CD4-positive, alpha-beta memory T cell (primary cell): ENCODE results near the gene ZNF607. TPM values are rescaled to one million over a fixed set of nuclear protein-coding genes. Genes with fewer than 3 reads are reported as not detected.

Experiments used
- CTCF ChIA-PET: fragments of 350-600 bp; sonication (Branson Sonifier 250); formaldehyde crosslinking; loops from one replicate; lab custom pipeline; 2021; ENCODE audit warnings: inconsistent platforms; ENCODE audit not compliant: partially characterized antibody; lab: Charles Lee
- POLR2A ChIA-PET: fragments of 350-600 bp; sonication (Branson Sonifier 250); formaldehyde crosslinking; loops from one replicate; lab custom pipeline; 2021; ENCODE audit not compliant: partially characterized antibody; lab: Charles Lee
- DNase-seq, 5 donors: peaks; one replicate each; pipeline versions ENCODE4 v3.0.0 to v3.0.0-alpha.2; 2020 to 2022; ENCODE audit warnings: mixed read lengths in 1 of 5
- H3K27ac ChIP-seq: one replicate; pipeline ENCODE4 v1.7.0; 2013; ENCODE audit warnings: low read depth, low read length
- H3K27me3 ChIP-seq: 2 replicates; pipeline ENCODE4 v1.7.0; 2013; ENCODE audit warnings: mild to moderate bottlenecking, low read length, moderate library complexity; ENCODE audit not compliant: insufficient read depth
- H3K36me3 ChIP-seq: 2 replicates; pipeline ENCODE4 v1.7.0; 2013; ENCODE audit warnings: mild to moderate bottlenecking, low read length, moderate library complexity; ENCODE audit not compliant: insufficient read depth
- H3K4me1 ChIP-seq: 2 replicates; pipeline ENCODE4 v1.7.0; 2013; ENCODE audit warnings: mild to moderate bottlenecking, low read length, moderate library complexity; ENCODE audit not compliant: insufficient read depth
- H3K4me3 ChIP-seq, 2 donors: one replicate each; pipeline ENCODE4 v1.7.0; 2013; ENCODE audit warnings: low read length in 2 of 2, mild to moderate bottlenecking in 1 of 2
- H3K9me3 ChIP-seq, 2 donors: one replicate each; pipeline ENCODE4 v1.7.0; 2013; ENCODE audit warnings: low read length in 2 of 2, control low read depth in 1 of 2; ENCODE audit not compliant: control insufficient read depth in 1 of 2
- H3K27ac Mint-ChIP-seq, 7 donors: one replicate each; pipeline ENCODE4 v1.8.0; 2020 to 2021; ENCODE audit warnings: mixed read lengths in 7 of 7, mild to moderate bottlenecking in 6 of 7, inconsistent platforms in 3 of 7, moderate library complexity in 3 of 7
- H3K27me3 Mint-ChIP-seq, 2 donors: one replicate each; pipeline ENCODE4 v1.8.0; 2020 to 2021; ENCODE audit warnings: mixed read lengths in 2 of 2
- H3K36me3 Mint-ChIP-seq, 2 donors: one replicate each; pipeline ENCODE4 v1.8.0; 2020 to 2021; ENCODE audit warnings: mixed read lengths in 2 of 2, inconsistent platforms in 1 of 2, mild to moderate bottlenecking in 1 of 2
- H3K4me1 Mint-ChIP-seq, 4 donors: one replicate each; pipeline ENCODE4 v1.8.0; 2020 to 2021; ENCODE audit warnings: mixed read lengths in 4 of 4, mild to moderate bottlenecking in 1 of 4
- H3K4me3 Mint-ChIP-seq, 8 donors: one replicate each; pipeline ENCODE4 v1.8.0; 2020 to 2021; ENCODE audit warnings: mixed read lengths in 8 of 8, mild to moderate bottlenecking in 7 of 8, moderate library complexity in 6 of 8, inconsistent platforms in 3 of 8
- H3K9me3 Mint-ChIP-seq, 8 donors: one replicate each; pipeline ENCODE4 v1.8.0; 2020 to 2021; ENCODE audit warnings: mixed read lengths in 8 of 8, mild to moderate bottlenecking in 5 of 8, inconsistent platforms in 3 of 8, moderate library complexity in 1 of 8
- intact Hi-C: fragments of 100-400 bp; cut with micrococcal nuclease; formaldehyde crosslinking; loops from one replicate; pipeline ENCODE4 v1.15.1; 2023
- polyA plus RNA-seq, 2 donors: library from polyadenylated mRNA; unstranded; fragments of 300-500 nt; fragmentation: Illumina TruSeq; gene quantifications; one replicate each; pipeline ENCODE4 v1.2.3, GENCODE V29; 2021
- total RNA-seq, 2 experiments: library from RNA; stranded (reverse); gene quantifications; one replicate each; pipeline ENCODE4 v1.2.3, GENCODE V29; 2021

ZNF607 gene
- total and polyA plus RNA-seq, 4 experiments from 2014 or later, result 5.4 to 13.0 (median 9.7) TPM

DNA sequence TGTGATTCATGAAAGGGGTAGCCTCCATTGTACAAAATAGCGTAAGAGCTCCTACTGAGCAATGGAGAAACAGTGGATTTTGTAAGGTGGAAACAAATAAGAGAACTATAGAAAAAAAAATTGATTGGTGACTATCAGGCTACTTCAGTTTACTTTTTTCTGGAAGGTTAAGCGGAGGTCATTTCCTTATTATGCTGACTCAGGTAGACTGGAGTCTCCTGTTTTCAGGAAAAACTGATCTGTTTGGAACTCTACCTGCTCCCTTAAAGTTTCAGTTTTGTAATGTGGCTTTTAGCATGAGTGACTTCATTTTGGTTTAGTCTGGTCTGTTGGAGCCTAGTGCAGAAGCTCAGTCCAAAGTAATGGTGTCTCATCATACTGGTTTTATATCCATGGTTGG is 3.4 kb downstream of the ZNF607 start:
- peaks cover 1% of the 10 kb centered on the region for H3K36me3 ChIP-seq
- no peaks in the 10 kb centered on the region for H3K27me3 ChIP-seq
- no peaks in the 10 kb centered on the region for H3K9me3 ChIP-seq
- H3K27me3 Mint-ChIP-seq, result no peaks in the 10 kb centered on the region
- H3K9me3 Mint-ChIP-seq, result peaks cover 2 to 33% (median 14%) of the 10 kb centered on the region in 8 donors
- no peak overlapping the region for H3K27ac Mint-ChIP-seq
- intact Hi-C loops, result no loop called here
- H3K4me3 ChIP-seq, result no peak overlapping the region
- ChIA-PET CTCF (no interaction called here), POLR2A (no interaction called here)
- DNase-seq, result no peak
- H3K4me1 ChIP-seq, result peaks cover 19% of the 10 kb centered on the region
- peaks cover 7 to 19% (median 13%) of the 10 kb centered on the region in 4 donors for H3K4me1 Mint-ChIP-seq
- H3K27ac ChIP-seq, result no peak overlapping the region
- H3K36me3 Mint-ChIP-seq, result peaks cover 27 to 35% of the 10 kb centered on the region in 2 donors
- H3K4me3 Mint-ChIP-seq, result no peak overlapping the region

DNA sequence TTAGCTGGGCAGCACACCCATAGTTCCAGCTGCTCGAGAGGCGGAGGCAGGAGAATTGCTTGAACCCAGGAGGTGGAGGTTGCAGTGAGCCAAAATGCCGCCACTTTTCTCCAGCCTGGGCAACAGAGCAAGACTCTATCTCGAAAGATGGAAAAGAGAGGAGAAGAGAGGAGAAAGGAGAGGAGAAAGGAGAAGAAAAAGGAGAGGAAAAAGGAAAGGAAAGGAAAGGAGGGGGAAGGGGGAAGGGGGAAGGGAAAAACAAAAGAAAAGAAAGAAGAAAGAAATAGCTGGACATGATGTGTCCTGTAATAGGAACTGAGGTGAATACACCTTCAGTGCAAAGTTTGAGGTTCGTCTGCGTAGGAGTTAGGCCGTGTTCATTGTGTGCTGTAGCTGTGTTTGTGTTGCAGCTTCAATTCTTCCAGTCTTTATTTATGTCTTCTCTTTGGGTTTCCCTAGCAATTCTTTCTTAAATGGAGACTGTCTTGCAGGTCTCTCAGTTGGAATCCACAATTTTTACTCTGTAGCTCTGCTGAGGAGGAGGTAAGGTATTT is 13.4 kb downstream of the ZNF607 start:
- H3K4me1 Mint-ChIP-seq, result no peaks in the 10 kb centered on the region
- intact Hi-C loops, result no loop called here
- no peak for DNase-seq
- no peaks in the 10 kb centered on the region for H3K27me3 Mint-ChIP-seq
- no peak overlapping the region for H3K4me3 ChIP-seq
- no peaks in the 10 kb centered on the region for H3K9me3 ChIP-seq
- CTCF ChIA-PET, result no interaction called here
- no peak overlapping the region for H3K4me3 Mint-ChIP-seq
- POLR2A ChIA-PET, result interaction anchor here (0.7 kb wide), 1 partner anchor 54 kb away, joined by 5 read pairs; no protein-coding TSS in a partner anchor
- peaks cover 8% of the 10 kb centered on the region for H3K36me3 ChIP-seq
- H3K4me1 ChIP-seq, result no peaks in the 10 kb centered on the region
- H3K27ac ChIP-seq, result no peak overlapping the region
- peaks cover 60 to 80% of the 10 kb centered on the region in 2 donors for H3K36me3 Mint-ChIP-seq
- H3K9me3 Mint-ChIP-seq, result peaks cover 3 to 79% (median 50%) of the 10 kb centered on the region in 8 donors
- H3K27ac Mint-ChIP-seq, result peak overlapping the region in 1 of 7 donors; percentile 42
- H3K27me3 ChIP-seq, result no peaks in the 10 kb centered on the region

DNA sequence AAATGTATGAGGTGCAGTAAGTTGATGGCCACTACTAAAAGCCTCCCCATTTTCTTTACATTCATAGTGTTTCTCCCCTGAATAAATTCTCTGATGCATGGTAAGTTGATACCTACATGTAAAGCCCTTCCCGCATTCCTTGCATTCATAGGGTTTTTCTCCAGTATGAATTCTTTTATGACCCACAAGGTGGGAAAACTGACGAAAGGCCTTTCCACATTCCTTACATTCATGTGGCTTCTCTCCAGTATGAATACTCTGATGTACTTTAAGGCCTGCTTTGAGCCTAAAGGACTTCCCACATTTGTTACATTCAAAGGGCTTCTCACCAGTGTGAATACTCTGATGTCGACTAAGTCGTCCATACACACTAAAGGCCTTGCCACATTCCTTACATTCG is 20.5 kb downstream of the ZNF607 start:
- intact Hi-C loops, result no loop called here
- DNase-seq, result no peak
- H3K9me3 ChIP-seq, result peaks cover 0 to 31% of the 10 kb centered on the region in 2 donors
- H3K27ac ChIP-seq, result no peak overlapping the region
- Mint-ChIP-seq H3K9me3 (peaks cover 6 to 73% (median 60%) of the 10 kb centered on the region in 8 donors), H3K36me3 (peaks cover 49 to 62% of the 10 kb centered on the region in 2 donors), H3K27me3 (no peaks in the 10 kb centered on the region), H3K4me1 (no peaks in the 10 kb centered on the region), H3K27ac (no peak overlapping the region), H3K4me3 (no peak overlapping the region)
- POLR2A ChIA-PET, result no interaction called here
- H3K36me3 ChIP-seq, result peaks cover 13% of the 10 kb centered on the region
- CTCF ChIA-PET, result no interaction called here
- H3K4me1 ChIP-seq, result no peaks in the 10 kb centered on the region
- H3K27me3 ChIP-seq, result no peaks in the 10 kb centered on the region
- no peak overlapping the region for H3K4me3 ChIP-seq

DNA sequence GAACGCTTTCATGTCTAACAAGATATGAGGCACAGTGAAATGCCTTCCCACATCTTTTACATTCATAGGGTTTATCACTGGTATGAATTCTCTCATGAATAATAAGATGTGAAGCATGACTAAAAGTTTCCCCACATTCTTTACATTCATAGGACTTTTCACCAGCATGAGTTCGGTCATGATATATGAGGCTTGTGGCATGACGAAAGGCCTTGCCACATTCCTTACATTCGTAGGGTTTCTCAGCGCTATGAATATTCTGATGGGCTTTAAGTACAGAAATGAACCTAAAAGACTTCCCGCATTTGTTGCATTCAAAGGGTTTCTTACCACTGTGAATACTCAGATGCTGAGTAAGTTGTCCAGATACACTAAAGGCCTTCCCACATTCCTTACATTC is 21.3 kb downstream of the ZNF607 start:
- DNase-seq, result no peak
- H3K4me3 Mint-ChIP-seq, result no peak overlapping the region
- ChIA-PET POLR2A (no interaction called here), CTCF (no interaction called here)
- Histone ChIP-seq H3K4me1 (no peaks in the 10 kb centered on the region), H3K27ac (no peak overlapping the region), H3K36me3 (peaks cover 10% of the 10 kb centered on the region), H3K9me3 (peaks cover 0 to 31% of the 10 kb centered on the region in 2 donors), H3K27me3 (no peaks in the 10 kb centered on the region), H3K4me3 (no peak overlapping the region)
- no peaks in the 10 kb centered on the region for H3K27me3 Mint-ChIP-seq
- H3K36me3 Mint-ChIP-seq, result peaks cover 44 to 56% of the 10 kb centered on the region in 2 donors
- intact Hi-C loops, result no loop called here
- peaks cover 6 to 69% (median 55%) of the 10 kb centered on the region in 8 donors for H3K9me3 Mint-ChIP-seq
- no peak overlapping the region for H3K27ac Mint-ChIP-seq
- peaks cover 0 to 5% (median under 1%) of the 10 kb centered on the region in 4 donors for H3K4me1 Mint-ChIP-seq

DNA sequence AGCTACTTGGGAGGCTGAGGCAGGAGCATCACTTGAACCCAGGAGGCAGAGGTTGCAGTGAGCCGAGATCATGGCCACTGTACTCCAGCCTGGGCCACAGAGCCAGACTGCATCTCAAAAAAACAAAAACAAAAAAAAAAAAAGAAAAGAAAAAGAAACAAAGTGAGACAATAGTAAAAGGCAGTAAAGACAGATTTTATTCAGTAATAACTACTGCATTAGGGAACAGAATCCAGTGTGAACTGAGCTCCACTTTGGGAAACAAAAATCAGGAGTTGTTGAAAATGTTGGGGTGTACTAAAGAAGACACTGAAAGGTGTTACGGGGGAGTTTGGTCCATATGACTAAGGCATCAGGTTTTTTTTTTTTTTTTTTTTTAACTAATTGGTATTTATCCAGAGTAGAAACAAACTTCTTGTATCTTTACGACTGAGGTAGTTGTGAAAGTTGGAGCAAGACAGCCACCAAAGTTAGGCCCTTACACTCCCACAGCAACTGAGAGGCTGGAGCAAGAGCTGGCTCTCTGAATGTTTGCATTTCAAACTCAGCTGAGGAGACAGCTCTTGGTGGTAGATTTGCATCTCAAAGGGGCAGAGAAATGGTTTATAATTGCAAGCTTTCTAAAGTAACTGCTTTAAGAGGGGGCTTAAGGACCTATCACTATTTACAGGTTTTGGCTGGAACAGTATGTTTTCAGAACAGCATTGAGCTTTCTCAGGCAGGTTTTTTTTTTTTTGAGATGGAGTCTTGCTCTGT is 24.2 kb downstream of the ZNF607 start:
- H3K36me3 ChIP-seq, result peaks cover 10% of the 10 kb centered on the region
- H3K4me1 ChIP-seq, result peaks cover 6% of the 10 kb centered on the region
- H3K9me3 ChIP-seq, result peaks cover 0 to 31% of the 10 kb centered on the region in 2 donors
- POLR2A ChIA-PET, result interaction anchor here (0.7 to 1.0 kb wide), 3 partner anchors 40 to 857 kb away, joined by 3 to 4 read pairs (median 3); partner anchors contain the start of gene ZFP30
- intact Hi-C loops, result no loop called here
- H3K27ac ChIP-seq, result no peak overlapping the region
- peaks cover 3 to 22% (median 10%) of the 10 kb centered on the region in 4 donors for H3K4me1 Mint-ChIP-seq
- H3K27me3 Mint-ChIP-seq, result no peaks in the 10 kb centered on the region
- H3K27ac Mint-ChIP-seq, result no peak overlapping the region
- H3K36me3 Mint-ChIP-seq, result peaks cover 34 to 36% of the 10 kb centered on the region in 2 donors
- peaks cover 4 to 59% (median 37%) of the 10 kb centered on the region in 8 donors for H3K9me3 Mint-ChIP-seq
- no peaks in the 10 kb centered on the region for H3K27me3 ChIP-seq
- CTCF ChIA-PET, result no interaction called here
- H3K4me3 Mint-ChIP-seq, result no peak overlapping the region
- no peak for DNase-seq
- no peak overlapping the region for H3K4me3 ChIP-seq

DNA sequence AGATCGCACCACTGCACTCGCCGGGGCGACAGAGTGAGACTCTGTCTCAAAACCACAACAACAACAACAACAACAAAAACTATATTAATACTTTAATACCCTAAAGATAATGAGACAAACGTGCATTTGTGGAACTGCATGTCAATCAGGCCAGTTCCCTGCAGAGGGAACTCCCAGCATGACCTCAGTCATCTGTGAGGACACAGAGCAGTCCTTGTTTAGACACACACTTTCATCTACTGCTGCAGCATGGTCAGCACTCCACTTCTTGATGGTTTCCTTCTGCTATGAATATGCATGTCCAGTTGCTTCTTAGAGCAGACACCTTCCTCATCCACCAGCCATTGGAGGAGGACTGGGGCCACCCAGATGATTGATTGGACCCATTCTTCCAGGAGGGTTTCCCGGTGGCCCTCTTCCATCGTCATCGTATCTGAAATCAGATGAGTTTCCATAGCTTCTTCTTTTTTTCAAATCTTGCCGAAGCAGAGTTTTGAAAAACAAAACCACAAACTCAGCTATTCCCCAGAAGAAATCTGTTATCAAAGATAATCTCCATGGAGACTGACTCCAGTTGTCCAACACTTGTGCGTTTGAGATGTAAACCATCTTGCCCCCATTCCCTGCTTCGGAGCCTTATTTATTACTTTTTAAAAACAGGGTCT is 26.5 kb downstream of the ZNF607 start:
- Mint-ChIP-seq H3K4me3 (peak overlapping the region in 6 of 8 donors; percentile 17 to 78 (median 42)), H3K9me3 (peaks cover 3 to 37% (median 17%) of the 10 kb centered on the region in 8 donors), H3K27me3 (no peaks in the 10 kb centered on the region), H3K36me3 (peaks cover 19 to 22% of the 10 kb centered on the region in 2 donors), H3K27ac (peak overlapping the region in 3 of 7 donors; percentile 13 to 77 (median 59)), H3K4me1 (peaks cover 3 to 22% (median 10%) of the 10 kb centered on the region in 4 donors)
- DNase-seq, result no peak
- H3K36me3 ChIP-seq, result no peaks in the 10 kb centered on the region
- ChIA-PET CTCF (interaction anchor here (0.7 to 1.6 kb wide), 3 partner anchors 8 to 62 kb away, joined by 3 read pairs; partner anchors contain the start of gene ZNF607), POLR2A (interaction anchor here (1.4 to 2.2 kb wide), 6 partner anchors 27 to 322 kb away, joined by 6 to 16 read pairs (median 9); partner anchors contain the start of genes ZFP30, ZNF527, ZNF540 and ZNF571)
- H3K9me3 ChIP-seq, result peaks cover 0 to 16% of the 10 kb centered on the region in 2 donors
- no peak overlapping the region for H3K4me3 ChIP-seq
- H3K27me3 ChIP-seq, result no peaks in the 10 kb centered on the region
- H3K27ac ChIP-seq, result no peak overlapping the region
- intact Hi-C loops, result loop anchor here (1.0 to 5.0 kb wide), 4 partner anchors 38 to 376 kb away; partner anchors contain the start of genes ZFP30, ZNF540, ZNF571 and ZNF793
- peaks cover 6% of the 10 kb centered on the region for H3K4me1 ChIP-seq
